HG03442 (cell line): ENCODE data around the gene MMAB.

Source experiments
- ATAC-seq: cut with Tn5 transposase; IDR thresholded peaks from one replicate; pipeline ENCODE4 v1.9.1; 2021; ENCODE audit warnings: mild to moderate bottlenecking, moderate library complexity; ENCODE audit not compliant: unreplicated experiment

Gene MMAB

DNA sequence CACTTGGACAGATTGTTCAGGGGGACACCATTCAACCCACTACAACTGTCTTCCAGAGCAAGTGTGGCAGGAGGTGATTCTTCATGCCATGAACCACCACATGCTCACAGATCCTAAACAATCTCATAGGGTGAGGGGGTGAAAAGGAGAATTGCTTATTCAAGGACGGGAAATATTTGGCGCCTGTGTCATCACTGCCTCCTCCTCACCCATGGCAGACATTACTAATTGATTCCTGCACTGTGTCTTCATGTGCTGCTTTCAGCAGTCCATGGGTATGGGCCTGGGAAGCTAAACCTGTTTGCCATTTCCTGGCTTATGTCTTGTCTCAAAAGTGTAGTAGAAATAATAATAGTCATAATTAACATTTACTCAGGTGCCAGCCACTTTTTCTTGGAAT is 31.3 kb downstream of the MMAB start:
- ATAC-seq, result no peak

DNA sequence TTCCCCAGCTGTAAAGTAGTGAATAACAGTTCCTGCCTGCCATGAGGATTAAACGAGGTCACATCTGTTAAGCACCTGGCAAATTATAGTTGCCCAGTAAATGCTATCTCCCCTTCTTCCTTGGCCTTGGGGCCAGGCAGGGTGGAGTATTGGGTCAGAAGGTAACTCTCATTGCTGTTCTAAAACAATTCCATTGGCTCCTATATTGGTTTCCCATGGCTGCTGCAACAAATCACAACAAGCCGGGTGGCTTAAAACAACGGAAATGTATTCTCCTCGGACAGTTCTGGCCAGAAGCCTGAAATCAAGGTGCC is 31.9 kb downstream of the MMAB start:
- ATAC-seq, result no peak

DNA sequence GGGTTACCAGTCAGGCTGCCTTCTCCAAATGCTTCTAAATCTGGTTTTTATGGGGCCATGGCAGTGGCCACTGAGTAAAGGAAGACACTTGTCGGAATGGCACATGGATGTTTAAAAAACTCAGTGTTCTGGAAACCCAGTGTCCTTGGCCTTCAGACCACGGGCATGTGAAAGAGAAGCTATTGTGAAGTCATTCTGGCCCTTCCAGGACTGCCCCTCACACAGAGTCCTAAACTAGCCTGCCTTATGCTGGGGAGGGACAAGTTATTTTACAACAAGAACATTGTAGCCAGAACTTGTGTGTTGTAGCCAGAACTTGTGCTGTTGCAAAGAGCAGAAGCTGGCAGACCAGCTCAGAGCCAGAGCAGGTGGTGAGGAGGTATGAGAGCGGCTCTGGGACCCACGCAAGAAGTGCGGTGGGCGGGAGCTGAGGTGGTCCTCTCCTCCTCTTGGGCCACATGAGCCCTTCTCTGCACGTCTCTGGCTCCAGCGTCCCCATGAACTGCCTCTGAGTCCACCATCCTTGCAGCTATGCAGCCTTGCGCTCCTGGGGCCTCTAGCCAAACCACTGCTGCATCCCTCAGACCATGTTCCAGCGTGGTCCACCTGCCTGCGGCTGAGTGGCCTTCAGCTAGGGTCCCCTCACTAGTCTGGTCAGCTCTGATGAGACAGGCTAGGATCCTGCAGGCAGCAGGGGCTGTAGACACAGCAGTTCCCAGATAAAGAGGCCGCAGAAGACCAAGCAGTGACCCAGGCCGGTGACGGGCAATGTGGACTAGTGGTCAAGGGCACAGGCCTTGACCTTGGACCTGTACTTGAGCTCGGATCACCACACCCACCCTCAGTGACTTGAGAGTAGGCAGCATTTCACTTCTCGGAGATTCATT is 32.5 kb downstream of the MMAB start:
- no peak for ATAC-seq

DNA sequence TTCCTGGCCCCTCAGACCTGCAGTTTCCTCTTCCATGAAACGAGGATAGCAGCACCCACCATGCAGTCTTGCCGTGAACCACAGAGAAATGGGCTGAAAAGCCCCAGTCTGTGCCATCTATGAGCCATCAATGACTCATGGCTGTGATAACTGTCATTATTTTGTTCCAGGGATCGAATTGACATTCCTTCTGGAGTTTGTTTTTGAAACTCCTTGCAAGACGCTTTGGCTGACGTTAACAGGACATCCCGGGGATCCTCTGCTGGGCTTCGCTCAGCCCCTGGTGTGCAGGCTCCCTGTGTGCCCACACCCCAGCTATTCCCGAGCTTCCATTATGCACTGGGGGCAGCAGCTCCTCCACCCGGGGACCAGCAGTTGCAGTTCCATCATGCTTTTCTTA is 33.8 kb downstream of the MMAB start:
- no peak for ATAC-seq

DNA sequence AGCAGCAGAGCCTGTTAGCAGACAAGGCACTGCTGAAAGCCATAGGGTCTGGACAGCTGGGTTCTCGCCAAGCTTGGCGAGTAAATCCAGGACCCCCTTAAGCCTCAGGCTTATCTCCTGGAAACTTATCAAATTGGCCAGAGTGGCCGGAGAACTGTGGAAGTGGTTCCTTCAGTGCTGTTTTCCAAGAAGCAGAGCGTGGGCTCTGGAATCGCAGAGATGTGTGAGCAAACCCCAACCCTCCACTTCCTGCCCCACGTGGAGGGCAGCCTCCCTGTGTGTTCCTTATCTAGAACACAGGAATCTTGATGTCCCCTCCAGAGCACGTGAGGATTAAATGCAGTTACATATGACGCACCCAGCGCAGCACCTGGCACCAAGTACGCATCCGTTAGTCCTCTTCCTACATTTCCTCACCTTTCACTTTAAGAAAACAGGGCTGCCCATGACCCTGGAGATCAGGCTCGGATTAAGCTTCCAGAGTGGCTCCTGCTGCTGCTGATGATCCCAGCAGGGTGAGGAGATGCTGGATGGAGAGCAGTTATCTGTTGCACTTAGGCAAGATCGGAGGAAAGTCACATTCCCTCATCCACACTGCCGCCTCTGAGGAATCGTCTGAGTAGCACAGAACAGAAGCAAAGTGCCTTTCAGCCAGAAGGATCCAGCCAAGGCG is 35.0 kb downstream of the MMAB start:
- ATAC-seq, result no peak

DNA sequence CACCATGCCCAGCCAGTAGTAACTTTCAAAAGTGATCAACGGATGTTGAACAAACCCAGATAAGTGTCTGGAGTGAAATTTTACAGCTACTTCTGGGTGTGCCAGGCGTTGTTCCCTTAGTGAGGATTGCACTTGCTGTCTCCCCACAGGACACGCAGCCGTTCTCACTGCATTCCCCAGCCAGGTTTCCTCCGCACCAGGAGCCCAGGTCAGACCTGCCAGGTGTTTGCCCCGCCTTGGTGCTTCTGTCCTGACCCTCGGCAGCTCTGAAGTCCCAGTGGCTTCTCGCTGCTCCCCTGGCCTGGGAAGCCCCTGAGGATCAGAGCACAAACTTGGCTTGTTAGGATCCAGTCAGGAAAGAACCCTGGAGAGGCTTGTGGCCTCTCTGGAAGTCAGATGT is 36.2 kb downstream of the MMAB start:
- no peak for ATAC-seq

DNA sequence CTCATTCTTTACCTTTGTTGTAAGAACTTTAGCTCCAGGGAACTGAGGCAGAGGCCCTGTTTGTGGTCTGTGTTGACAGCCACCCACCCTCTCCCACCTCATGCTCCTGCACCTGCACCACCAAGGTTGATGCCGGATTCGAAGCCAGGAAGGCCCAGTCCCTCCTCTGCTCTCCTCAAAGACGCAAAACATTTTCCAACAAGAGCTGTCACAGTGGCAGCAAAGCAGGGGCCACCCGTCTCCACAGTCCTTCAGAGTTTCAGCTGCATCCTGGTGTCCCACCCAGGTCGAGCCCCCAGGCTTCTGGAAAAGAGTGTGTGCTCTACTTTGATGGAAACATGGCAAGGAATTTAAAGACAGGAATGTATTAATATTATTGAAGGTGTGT is 37.4 kb downstream of the MMAB start:
- no peak for ATAC-seq

DNA sequence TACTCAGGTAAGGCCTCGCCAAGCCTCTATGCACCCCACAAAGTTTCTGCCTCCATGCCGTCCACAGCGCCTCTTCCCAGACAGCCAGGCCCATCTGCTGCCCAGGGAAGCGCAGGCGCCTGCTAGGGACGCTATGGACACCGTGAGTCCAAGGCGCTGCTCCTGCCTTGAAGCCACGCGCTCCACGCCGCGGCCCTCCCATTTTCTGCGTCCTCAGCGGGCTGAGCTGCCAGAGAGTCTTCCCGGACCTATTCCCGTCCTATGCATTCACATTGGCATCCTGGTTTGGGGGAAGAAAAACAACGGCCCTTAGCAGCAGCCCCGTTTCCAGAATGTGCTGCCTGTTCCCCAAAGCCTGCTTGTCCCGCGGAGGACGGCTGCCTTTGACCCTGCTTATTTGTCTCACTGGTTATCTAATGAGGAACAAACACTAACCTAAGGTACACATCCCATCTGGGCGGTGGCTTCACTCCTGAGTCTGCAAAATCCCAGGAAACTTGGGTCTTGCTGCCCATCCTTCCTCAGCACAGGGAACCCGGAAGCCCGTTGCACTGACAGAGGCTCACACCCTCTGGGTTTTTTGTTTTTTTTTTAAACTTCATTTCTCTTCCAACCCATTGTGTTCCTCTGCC is 38.0 kb downstream of the MMAB start:
- ATAC-seq, result no peak

DNA sequence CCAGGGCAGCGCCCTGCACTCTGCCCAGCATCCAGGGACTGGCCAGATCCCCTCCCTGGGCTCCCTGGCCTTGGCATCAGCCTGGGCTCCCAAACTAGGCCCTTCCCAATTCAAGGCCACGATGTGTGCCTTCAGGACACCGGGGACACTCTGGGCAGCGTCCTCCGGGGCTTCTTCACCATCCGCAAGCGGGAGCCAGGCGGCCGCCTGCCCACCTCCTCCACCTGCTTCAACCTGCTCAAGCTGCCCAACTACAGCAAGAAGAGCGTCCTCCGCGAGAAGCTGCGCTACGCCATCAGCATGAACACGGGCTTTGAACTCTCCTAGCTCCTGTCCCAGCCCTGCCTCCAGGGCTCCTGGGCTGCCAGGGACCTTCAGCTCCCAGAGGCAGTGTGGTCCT is 38.8 kb downstream of the MMAB start:
- ATAC-seq, result no peak

DNA sequence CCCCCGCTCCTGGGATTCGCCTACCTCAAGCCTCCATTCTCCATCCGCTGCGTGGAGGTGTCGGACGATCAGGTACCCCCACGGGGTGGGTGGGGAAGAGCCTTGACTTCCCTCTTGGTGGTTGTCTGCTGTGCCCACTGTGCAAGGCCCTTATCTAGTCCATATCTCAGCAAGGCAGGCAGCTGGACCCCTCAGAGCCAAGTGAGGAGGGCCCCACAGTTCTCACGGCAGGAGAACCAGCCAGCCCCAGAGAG is 39.9 kb downstream of the MMAB start:
- ATAC-seq, result no peak

DNA sequence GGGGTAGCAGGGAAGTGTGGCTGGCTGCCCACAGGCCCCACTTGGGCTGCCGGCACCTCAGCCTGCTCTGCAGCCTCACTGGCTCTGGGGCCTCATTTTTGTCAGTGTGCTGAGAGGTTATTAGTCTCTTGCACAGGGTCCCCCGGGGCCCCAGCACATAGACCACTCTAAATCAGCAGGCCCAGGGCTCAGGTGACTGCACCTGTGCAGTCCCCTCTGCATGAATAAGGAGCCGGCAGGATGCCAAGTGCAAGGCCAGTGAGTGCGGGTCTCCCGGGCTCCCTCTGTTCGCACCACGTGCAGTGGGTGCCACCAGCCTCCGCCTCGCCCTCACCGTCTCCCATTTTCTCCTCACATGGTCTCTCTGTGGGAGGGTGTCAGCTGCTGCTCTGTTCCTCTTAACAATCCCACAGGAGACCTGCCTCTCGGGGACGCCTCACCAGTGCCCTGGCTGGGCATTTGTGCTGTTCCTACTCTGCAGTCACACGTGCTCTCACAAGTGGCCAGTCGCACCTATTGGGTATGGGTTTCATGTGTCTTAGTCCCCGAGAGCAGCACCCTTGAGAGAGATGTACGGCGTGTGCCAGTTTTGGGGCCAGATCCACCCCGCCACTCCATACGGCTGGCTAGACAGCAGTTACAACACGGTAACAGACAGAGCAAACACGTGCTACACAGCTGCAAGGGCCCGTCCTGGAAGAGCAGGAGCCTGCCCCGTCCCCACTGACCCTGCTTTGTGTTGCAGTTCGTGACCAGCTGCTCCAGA is 40.4 kb downstream of the MMAB start:
- ATAC-seq, result no peak

DNA sequence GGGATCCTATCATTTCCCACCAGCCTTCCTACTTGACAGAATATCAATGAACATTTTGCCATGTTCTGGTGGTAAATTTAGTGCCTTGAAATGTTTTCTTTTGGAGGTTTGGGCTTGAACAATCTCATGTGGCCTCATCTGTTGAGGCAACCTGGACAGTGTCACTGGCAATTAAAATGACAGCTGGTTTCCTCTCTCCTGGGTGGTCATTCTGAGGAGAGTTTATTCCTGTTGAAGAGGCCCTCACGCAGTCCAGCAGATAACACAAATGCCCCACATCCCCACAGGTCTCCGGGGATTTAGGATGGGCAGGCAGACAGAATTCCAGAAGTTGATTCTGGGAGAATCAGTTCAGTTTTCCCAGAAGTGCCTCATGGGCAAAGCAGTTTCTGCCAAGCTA is 41.9 kb downstream of the MMAB start:
- ATAC-seq, result no peak

DNA sequence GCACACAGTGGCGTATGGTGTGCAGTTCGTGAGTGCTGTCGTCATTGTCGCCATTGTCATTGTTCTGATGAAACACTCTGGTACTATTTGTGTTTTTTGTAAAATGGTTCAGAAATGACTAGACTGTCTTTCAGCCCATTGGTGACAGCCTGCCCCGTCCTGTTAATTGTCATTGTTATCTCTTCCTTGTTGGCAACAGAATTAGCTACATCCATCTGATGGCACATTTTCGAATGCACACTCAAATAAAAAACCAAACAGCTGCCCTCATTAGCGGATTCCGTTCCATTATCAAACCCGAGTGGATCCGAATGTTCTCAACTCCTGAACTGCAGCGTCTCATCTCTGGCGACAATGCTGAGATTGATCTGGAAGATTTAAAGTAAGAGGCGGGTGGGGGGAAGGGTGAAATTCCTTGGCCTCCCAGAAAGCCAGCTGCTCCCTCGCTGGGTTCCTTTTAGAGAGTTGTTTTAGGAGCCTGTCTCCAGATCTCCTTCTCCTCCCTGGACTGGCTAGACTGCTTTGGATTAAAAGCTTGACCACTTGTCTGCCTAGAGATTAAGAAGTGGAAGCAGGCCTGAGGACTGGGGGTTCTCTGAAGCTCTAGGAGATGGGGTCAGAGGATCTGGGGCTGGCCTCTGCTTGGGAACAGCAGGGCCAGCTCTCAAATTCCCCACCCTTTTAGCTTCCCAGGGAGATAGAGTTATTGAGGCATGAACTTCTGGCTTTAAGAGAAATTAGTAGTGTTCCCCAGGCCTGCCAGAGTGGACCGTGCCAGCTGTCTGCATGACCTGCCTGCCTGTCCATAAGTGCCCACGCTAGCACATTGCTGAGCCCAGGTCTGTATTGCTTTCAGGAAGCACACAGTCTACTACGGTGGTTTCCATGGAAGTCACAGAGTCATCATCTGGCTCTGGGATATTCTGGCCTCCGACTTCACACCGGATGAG is 43.3 kb downstream of the MMAB start:
- no peak for ATAC-seq

DNA sequence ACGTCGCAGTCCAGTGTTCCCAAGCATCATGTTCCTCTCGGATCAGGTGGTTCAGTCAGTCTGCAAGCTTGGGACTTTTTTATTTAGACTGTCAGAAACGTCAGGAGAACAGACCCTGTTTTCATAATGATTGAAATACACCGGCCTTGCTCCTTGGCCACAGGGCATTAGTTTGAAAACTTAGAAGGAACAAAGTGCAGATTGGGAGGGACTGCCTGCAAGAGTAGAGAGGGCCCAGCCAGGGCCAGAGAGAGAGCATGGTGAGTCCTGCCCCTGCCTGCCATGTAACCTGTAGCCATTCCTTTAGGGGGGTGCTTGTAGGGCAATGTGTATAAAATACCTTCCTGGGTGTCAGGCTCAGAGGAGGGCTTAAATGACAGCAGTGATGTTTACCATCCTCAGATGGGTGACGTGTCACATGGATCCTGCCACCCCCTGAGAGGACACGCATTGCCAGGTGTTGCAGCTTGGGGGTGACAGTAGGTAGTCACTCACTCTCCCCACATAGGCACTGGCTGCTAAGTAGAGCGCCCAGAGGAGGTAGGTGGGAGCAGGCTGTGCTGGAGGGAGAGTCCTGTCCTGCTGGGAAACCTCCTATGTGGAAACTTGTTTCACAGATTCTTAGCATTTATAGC is 45.7 kb downstream of the MMAB start:
- no peak for ATAC-seq

DNA sequence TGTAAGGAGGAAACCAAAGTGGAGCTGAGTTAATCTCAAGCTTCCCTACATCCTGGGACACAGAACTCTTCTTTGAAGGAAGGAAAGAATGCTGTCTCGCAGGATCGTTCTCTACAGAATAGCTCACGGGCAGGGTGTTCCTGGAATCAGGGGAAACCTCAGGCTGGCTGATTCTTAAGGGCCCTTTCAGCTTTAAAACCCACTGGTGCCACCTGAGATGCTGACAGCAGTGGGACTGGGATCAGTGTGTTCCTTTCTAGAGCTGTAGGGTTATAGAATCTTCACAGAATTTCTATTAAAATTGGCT is 48.1 kb downstream of the MMAB start:
- no peak for ATAC-seq

DNA sequence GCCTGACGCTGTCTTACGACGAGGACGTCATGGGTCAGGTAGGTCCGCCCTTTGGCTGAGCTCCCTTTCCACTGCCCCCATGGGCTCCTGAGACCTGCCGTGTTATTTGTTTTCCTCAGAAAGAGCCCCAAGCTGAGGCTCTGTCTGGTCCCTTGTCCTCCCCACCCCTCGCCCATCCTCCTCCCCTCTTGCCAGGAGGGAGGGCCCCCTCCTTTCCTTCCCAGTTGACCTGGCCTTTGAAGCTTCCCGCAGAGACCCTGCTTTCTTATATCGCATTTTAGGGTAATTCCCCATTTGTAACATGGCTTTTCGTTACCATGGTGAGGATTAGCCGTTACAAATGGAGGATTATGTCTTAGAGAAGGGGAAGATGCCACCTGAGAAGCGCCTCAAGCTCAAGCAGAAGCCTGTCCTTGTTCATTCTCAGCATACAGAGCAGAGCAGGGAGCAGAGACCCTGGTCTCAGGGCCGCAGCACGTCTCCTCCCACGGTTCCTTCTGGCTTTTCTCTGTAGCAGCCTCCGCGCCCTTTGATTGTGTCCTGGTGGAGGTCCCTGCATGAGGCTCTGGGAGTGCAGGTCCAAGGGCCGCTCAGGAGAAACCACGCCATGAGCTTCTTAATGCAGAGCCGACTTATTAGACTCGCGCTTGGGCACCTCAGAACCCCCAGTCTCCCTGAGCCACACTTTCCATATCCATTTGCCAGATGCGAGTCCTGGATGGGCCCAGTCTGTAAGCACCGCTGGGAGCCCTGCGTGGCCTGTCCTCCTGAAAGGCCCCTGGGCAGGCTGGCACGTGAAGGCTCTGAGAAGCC is 48.6 kb downstream of the MMAB start:
- no peak for ATAC-seq

DNA sequence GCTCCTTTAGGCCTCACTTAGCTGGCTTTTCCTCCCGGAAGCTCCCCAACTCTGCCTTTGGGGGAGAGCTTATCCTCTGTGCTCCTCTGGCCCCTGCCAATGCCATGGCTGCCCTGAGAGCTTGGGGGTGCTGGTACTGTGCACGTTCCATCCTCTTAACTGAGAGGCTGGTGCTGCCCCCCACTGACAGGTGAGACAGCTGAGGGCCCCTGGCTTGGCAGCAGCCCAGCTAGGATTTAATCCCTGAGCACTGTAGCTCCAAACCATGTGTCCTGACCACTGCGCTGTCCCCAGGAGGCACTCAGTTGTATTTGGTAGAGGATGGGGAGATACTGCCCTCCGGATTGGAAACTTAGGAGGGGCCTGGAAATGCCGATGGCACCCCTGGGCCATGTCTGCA is 49.8 kb downstream of the MMAB start:
- ATAC-seq, result no peak

DNA sequence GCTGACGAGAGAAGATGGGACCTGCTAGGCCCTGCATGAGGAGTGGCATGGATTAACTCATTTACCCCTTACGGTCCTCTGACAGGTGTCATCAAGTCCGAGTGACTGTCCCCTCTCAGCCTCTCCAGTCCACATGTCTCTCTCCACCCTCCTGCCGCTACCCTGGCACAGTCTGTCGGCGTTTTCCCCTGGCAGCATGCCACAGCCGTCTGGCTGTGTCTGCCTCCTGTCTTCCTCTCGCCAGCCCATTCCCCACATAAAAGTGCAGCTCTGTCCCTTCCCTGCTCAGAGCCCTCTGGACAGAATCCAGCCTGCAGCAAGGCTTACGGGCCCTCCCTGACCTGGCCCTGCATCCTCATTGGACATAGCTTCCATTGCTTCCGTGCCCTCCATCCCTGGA is 50.2 kb downstream of the MMAB start:
- ATAC-seq, result no peak

DNA sequence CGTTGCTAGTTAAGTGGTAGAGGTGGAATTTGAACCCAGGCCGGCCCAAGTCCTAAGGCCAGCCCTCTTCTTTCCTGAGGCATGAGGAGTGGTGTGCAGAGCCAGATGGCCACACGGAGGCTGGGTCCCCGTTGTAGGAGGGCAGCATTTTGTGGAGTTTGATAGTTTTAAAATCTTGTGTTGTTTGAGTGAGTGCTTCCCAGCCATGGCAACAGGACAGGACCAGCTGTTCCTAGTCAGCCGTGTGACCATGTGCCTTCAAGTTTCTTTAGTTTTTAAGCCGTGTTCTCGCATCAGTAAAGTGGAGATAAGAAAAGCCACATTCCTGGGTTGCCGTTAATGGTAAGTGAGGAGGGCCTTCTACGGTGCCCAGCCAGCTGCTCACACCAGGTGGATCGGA is 51.5 kb downstream of the MMAB start:
- ATAC-seq, result no peak

DNA sequence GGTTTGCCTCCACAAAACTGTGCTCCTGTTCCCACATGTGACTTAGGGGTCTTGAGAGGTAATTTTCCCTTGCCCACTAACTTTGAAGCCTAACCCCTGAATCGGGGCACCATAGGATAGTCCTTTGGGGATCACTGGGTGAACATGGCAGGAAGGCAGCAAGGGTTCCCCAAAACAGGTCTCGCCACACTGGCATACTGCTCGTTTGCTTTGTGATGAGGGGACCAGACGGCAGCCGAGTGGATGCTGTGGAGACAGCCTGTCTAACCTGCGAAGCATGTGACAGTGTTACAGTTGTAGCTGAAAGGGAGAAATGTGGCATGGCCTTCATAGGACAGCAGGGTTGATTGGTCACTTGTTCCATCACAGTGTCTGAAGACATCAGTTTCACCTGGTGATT is 53.5 kb downstream of the MMAB start:
- ATAC-seq, result no peak
